Gastroesophageal sphincter (tissue), 4 donors: ENCODE data around the gene ZBTB16. TPM values are rescaled to one million over a fixed set of nuclear protein-coding genes. Genes with fewer than 3 reads are reported as not detected.

Source experiments
- ATAC-seq: fragments of 150-250 bp; one replicate; pipeline ENCODE4 v1.9.1; 2016; ENCODE audit warnings: mild to moderate bottlenecking, moderate library complexity
- H3K27ac ChIP-seq, 4 donors: fragments of 200-600 bp; sonication (generic) in 3 of 4; 1 replicate in 3 of 4; 2 replicates in 1 of 4; pipeline ENCODE4 v1.5.1; 2016 to 2019
- H3K27me3 ChIP-seq: fragments of 200-600 bp; sonication (generic); one replicate; pipeline ENCODE4 v1.5.1; 2019
- H3K36me3 ChIP-seq, 2 donors: fragments of 200-600 bp; sonication (generic); one replicate each; pipeline ENCODE4 v1.5.1; 2019; ENCODE audit warnings: control low read depth in 1 of 2
- H3K4me1 ChIP-seq, 3 donors: fragments of 200-600 bp; sonication (generic); 1 replicate in 2 of 3; 2 replicates in 1 of 3; pipeline ENCODE4 v1.5.1; 2016 to 2019; ENCODE audit warnings: control low read depth in 2 of 3
- H3K4me3 ChIP-seq, 2 donors: fragments of 200-600 bp; sonication (generic); one replicate each; pipeline ENCODE4 v1.5.1; 2019; ENCODE audit warnings: mild to moderate bottlenecking in 1 of 2, moderate library complexity in 1 of 2
- H3K9me3 ChIP-seq, 3 donors: fragments of 200-600 bp; sonication (generic); one replicate each; pipeline ENCODE4 v1.5.1; 2017 to 2019; ENCODE audit warnings: control low read depth in 2 of 3
- EP300 ChIP-seq: sonication (generic); formaldehyde crosslinking; IDR thresholded peaks from one replicate; pipeline ENCODE4 v1.6.1; 2017; ENCODE audit warnings: antibody characterized with exemption, mild to moderate bottlenecking
- POLR2A ChIP-seq, 2 donors: fragments of 450-650 bp; IDR thresholded peaks; one replicate each; pipeline ENCODE4 v1.6.1; 2017; ENCODE audit warnings: antibody characterized with exemption in 2 of 2, mild to moderate bottlenecking in 2 of 2, moderate library complexity in 1 of 2
- POLR2AphosphoS5 ChIP-seq: sonication (generic); formaldehyde crosslinking; IDR thresholded peaks from one replicate; pipeline ENCODE4 v1.6.1; 2017; ENCODE audit warnings: antibody characterized with exemption
- WGBS, 2 donors: methylation state at CpG; one replicate each; pipeline ENCODE4 v1.1.5; 2018; ENCODE audit warnings: low coverage in 1 of 2; 5-methylcytosine and 5-hydroxymethylcytosine counted together
- total RNA-seq, 4 donors: library from RNA; depleted of rRNA; stranded (reverse); fragments of >200 nt; gene quantifications; one replicate each; pipeline ENCODE4 v1.1.0, GENCODE V29; 2016
- TF ChIP-seq, protein P1 (sequence below), 4 experiments: fragments of 200-600 bp in 2 of 4; fragments of 450-650 bp in 2 of 4; sonication (generic) in 1 of 4; IDR thresholded peaks; one replicate each; pipeline ENCODE4 v1.5.1; 2017 to 2019; ENCODE audit warnings: antibody characterized with exemption in 4 of 4, mild to moderate bottlenecking in 2 of 4, moderate library complexity in 2 of 4

The ZBTB16 gene
- total RNA-seq, 4 donors from 2014 or later, result 153 to 284 (median 232) TPM

DNA sequence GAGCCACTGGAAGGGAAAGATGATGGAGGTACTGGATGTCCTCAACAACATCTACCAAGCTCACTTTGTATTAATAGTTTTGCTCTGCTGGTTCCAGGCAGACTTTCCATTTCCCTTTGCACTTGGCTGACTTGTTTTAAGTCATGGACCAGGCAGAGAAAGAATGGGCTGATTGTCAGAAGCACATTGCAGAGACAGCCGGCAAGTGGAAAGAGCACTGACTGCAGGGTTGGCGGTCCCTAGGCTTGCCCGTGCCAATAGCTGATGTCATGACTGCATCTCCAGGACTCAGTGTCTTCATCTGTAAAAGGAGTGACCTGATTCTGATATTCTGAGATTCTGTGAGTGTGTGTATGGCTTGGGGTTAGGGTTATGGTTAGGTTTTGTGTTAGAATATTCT is 215.8 kb downstream of the ZBTB16 start:
- Histone ChIP-seq H3K27me3 (peaks cover 87% of the 10 kb centered on the region), H3K27ac (peak overlapping the region in 1 of 4 donors; percentile 1), H3K9me3 (no peaks in the 10 kb centered on the region), H3K4me3 (no peak overlapping the region), H3K4me1 (peaks cover 0 to 8% (median 2%) of the 10 kb centered on the region in 3 donors), H3K36me3 (peaks cover 0 to 4% of the 10 kb centered on the region in 2 donors)
- ATAC-seq, result peak; percentile 61
- TF ChIP-seq, protein P1, sequence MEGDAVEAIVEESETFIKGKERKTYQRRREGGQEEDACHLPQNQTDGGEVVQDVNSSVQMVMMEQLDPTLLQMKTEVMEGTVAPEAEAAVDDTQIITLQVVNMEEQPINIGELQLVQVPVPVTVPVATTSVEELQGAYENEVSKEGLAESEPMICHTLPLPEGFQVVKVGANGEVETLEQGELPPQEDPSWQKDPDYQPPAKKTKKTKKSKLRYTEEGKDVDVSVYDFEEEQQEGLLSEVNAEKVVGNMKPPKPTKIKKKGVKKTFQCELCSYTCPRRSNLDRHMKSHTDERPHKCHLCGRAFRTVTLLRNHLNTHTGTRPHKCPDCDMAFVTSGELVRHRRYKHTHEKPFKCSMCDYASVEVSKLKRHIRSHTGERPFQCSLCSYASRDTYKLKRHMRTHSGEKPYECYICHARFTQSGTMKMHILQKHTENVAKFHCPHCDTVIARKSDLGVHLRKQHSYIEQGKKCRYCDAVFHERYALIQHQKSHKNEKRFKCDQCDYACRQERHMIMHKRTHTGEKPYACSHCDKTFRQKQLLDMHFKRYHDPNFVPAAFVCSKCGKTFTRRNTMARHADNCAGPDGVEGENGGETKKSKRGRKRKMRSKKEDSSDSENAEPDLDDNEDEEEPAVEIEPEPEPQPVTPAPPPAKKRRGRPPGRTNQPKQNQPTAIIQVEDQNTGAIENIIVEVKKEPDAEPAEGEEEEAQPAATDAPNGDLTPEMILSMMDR (IDR thresholded peaks at IDR 0.05), result no peak
- no peak for TF ChIP-seq EP300
- peak; percentile 20 for TF ChIP-seq POLR2AphosphoS5
- TF ChIP-seq POLR2A (IDR thresholded peaks at IDR 0.05), result no peak
- WGBS, 2 donors, result 53 to 67% methylated on average over 2 to 3 of the region's 3 CpGs

DNA sequence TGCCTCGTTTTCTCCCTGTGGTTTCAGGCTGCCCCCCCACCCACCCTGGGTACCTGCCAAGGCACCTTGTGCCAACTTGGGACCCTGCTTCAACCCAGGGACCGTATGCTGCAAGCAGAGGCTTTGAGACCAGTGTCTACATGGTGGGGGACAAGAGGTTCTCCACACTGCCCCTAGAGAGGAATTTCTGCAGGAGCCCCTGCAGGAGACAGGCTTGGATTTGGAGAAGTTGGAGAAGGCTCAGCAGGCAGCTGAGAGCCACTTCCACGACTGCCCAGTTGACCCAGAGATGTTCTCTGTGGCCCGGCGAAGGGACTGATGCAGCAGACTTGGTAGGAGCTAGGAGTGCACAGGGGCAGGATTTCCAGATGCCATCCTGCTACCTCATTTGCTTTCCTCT is 216.6 kb downstream of the ZBTB16 start:
- Histone ChIP-seq H3K9me3 (no peaks in the 10 kb centered on the region), H3K36me3 (peaks cover 0 to 4% of the 10 kb centered on the region in 2 donors), H3K4me1 (peaks cover 0 to 16% (median 6%) of the 10 kb centered on the region in 3 donors), H3K4me3 (no peak overlapping the region), H3K27me3 (peaks cover 85% of the 10 kb centered on the region), H3K27ac (no peak overlapping the region)
- ATAC-seq, result no peak
- 67 to 92% methylated on average over 2 to 3 of the region's 5 CpGs for WGBS, 2 donors
- TF ChIP-seq EP300, result no peak
- TF ChIP-seq, protein P1 (IDR thresholded peaks at IDR 0.05), result no peak
- TF ChIP-seq POLR2A (IDR thresholded peaks at IDR 0.05), result no peak
- no peak for TF ChIP-seq POLR2AphosphoS5

DNA sequence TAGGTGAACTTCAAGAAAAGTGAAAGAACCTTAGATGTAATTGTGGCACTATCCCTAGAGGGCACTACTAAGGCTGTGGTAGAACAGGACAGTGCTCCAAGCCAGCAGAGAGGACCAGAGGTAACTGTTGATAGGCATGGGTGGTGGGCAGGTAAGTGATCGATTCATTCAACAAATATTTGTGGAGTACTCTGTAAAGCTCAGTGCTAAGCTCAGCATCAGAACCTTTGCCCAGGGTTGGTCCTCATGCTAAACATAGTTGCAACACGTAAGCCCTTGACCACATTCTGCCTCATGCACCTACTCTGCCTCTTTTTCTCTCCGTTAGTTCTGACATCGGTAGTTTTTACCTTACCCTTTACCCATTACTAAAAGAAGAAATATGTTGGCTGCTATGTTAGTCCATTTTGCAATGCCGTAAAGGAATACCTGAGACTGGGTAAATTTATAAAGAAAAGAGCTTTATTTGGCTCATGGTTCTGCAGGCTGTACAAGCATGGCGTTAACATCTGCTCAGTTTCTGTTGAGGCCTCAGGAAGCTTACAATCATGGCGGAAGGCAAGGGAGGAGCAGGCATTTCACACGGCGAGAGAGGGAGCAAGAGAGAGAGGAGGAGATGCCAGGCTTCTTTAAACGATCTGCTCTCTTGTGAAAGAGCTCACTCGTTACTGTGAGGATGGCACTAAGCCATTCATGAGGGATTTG is 218.3 kb downstream of the ZBTB16 start:
- Histone ChIP-seq H3K27ac (no peak overlapping the region), H3K4me3 (no peak overlapping the region), H3K4me1 (peaks cover 0 to 22% (median 7%) of the 10 kb centered on the region in 3 donors), H3K36me3 (no peaks in the 10 kb centered on the region), H3K27me3 (peaks cover 76% of the 10 kb centered on the region), H3K9me3 (no peaks in the 10 kb centered on the region)
- TF ChIP-seq EP300 (no peak), POLR2AphosphoS5 (no peak), POLR2A (IDR thresholded peaks at IDR 0.05) (no peak)
- TF ChIP-seq, protein P1 (IDR thresholded peaks at IDR 0.05), result no peak
- 85 to 91% methylated on average over 8 to 10 of the region's 11 CpGs for WGBS, 2 donors
- no peak for ATAC-seq

DNA sequence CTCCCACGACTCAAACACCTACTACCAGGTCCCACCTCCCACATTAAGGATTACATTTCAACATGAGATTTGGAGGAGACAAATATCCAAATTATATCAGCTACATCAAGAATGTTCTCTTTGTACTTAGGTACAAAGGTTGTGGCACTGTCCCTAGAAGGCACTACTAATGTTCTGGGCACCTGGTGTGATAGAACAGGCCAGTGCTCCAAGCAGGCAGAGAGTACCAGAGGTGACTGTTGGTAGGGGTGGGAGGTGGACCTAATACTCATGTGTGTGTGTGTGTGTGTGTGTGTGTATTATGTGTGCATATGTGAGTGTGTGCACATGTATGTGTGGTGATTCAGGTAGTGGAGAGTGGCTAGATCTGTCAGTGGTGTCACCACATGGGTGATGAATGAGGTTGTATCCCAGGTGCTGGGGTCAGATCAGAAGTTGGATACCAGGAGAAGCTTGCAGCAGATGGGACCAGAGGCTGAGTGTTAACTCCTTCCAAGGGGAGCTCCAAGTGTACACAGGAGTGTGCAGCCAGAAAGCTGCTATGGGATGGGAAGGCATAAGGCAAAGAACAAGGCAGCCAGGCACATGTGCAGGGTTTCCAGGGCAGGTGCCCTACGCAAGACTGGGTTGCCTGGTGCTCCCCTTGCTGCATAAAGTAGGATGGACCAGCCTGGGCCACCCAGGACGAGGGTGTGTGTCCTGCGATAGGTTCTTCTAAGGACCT is 219.0 kb downstream of the ZBTB16 start:
- TF ChIP-seq POLR2A (IDR thresholded peaks at IDR 0.05) (no peak), EP300 (no peak), POLR2AphosphoS5 (no peak)
- TF ChIP-seq, protein P1 (IDR thresholded peaks at IDR 0.05), result no peak
- WGBS, 2 donors, result 71 to 81% methylated on average over 1 to 4 of the region's 4 CpGs
- H3K4me3 ChIP-seq, result no peak overlapping the region
- H3K4me1 ChIP-seq, result peaks cover 0 to 22% (median 7%) of the 10 kb centered on the region in 3 donors
- H3K36me3 ChIP-seq, result no peaks in the 10 kb centered on the region
- H3K27me3 ChIP-seq, result peaks cover 69% of the 10 kb centered on the region
- H3K9me3 ChIP-seq, result no peaks in the 10 kb centered on the region
- H3K27ac ChIP-seq, result no peak overlapping the region
- no peak for ATAC-seq
